ENCODE results near the gene TNFAIP3. TPM values are rescaled to one million over a fixed set of nuclear protein-coding genes. Genes with fewer than 3 reads are reported as not detected.

Gene TNFAIP3
- total RNA-seq, 1 donor from 2014 or later = 13.4 TPM

- no peak for DNase-seq
These were observed 37.1 kb downstream of the TNFAIP3 start for GRCh38 chr6:137903933-137904821.

- peak; percentile 51 for DNase-seq
These were observed 38.0 kb downstream of the TNFAIP3 start for GRCh38 chr6:137904822-137905617.

- DNase-seq = no peak
These were observed 39.0 kb downstream of the TNFAIP3 start for GRCh38 chr6:137906020-137906472.

- no peak for DNase-seq
These were observed 40.1 kb downstream of the TNFAIP3 start for GRCh38 chr6:137907170-137907569.

GRCh38 chr6:137909533-137909932 lies 42.5 kb downstream of the TNFAIP3 start:
- no peak for DNase-seq

GRCh38 chr6:137910424-137910834 lies 43.4 kb downstream of the TNFAIP3 start:
- DNase-seq = no peak

- no peak for DNase-seq
These were observed 43.9 kb downstream of the TNFAIP3 start for GRCh38 chr6:137910843-137911456.

- DNase-seq = no peak
These were observed 44.7 kb downstream of the TNFAIP3 start for GRCh38 chr6:137911675-137912191.

- DNase-seq = no peak
These were observed 45.8 kb downstream of the TNFAIP3 start for GRCh38 chr6:137912813-137913212.

GRCh38 chr6:137913434-137913833 lies 46.4 kb downstream of the TNFAIP3 start:
- DNase-seq = no peak

GRCh38 chr6:137913996-137914529 lies 47.0 kb downstream of the TNFAIP3 start:
- no peak for DNase-seq

- DNase-seq = no peak
These were observed 47.6 kb downstream of the TNFAIP3 start for GRCh38 chr6:137914530-137915193.

GRCh38 chr6:137915790-137916189 lies 48.7 kb downstream of the TNFAIP3 start:
- no peak for DNase-seq

- no peak for DNase-seq
These were observed 50.7 kb downstream of the TNFAIP3 start for GRCh38 chr6:137917551-137918325.

- DNase-seq = no peak
These were observed 52.4 kb downstream of the TNFAIP3 start for GRCh38 chr6:137919502-137919823.

- no peak for DNase-seq
These were observed 53.0 kb downstream of the TNFAIP3 start for GRCh38 chr6:137919837-137920730.

GRCh38 chr6:137921823-137922222 lies 54.8 kb downstream of the TNFAIP3 start:
- DNase-seq = no peak

GRCh38 chr6:137923866-137924653 lies 57.0 kb downstream of the TNFAIP3 start:
- no peak for DNase-seq

- no peak for DNase-seq
These were observed 58.2 kb downstream of the TNFAIP3 start for GRCh38 chr6:137925141-137925698.
